ENCODE measurements around the gene CACNA1I.

DNA sequence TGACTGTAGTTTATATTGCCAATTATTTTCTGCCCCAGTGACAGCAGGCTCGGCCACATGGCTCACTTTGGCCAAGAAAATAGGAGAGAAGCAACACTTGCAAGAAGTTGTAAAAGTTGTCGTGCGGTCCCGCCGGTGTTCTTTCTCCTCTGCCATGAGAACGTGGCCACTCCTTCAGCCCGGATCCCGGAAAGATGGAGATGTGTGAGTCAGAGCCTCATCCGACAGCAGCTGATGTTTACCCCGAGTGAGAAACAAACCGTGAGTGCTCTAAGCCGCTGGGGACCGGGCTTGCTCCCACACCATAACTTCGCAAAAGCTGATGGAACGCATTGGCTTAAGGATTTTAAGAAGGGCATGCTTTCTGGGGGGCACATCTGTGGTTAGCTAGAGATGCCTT is 157.0 kb downstream of the CACNA1I start:
- TF ChIP-seq EGR2 (tag by site-specific recombination; IDR thresholded peaks at IDR 0.05; ENCODE audit: low read depth) (no peak), HOXA7 (CRISPR knock-in tag; IDR thresholded peaks at IDR 0.05; ENCODE audit: borderline replicate concordance) (no peak), ZNF510 (tag by site-specific recombination; IDR thresholded peaks at IDR 0.05; ENCODE audit: insufficient replicate concordance) (no peak), ZNF239 (tag by site-specific recombination; IDR thresholded peaks at IDR 0.05) (no peak), ZFHX2 (tag by site-specific recombination; conservative IDR thresholded peaks at IDR 0.05) (no peak), SETDB1 (IDR thresholded peaks at IDR 0.05; ENCODE audit: insufficient read length, low read length) (no peak)
- TF ChIP-seq, protein P1, sequence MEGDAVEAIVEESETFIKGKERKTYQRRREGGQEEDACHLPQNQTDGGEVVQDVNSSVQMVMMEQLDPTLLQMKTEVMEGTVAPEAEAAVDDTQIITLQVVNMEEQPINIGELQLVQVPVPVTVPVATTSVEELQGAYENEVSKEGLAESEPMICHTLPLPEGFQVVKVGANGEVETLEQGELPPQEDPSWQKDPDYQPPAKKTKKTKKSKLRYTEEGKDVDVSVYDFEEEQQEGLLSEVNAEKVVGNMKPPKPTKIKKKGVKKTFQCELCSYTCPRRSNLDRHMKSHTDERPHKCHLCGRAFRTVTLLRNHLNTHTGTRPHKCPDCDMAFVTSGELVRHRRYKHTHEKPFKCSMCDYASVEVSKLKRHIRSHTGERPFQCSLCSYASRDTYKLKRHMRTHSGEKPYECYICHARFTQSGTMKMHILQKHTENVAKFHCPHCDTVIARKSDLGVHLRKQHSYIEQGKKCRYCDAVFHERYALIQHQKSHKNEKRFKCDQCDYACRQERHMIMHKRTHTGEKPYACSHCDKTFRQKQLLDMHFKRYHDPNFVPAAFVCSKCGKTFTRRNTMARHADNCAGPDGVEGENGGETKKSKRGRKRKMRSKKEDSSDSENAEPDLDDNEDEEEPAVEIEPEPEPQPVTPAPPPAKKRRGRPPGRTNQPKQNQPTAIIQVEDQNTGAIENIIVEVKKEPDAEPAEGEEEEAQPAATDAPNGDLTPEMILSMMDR (tag by site-specific recombination; IDR thresholded peaks at IDR 0.05) = no peak

Data from HEK293 (cell line).